GM18951 (cell line): ENCODE measurements around the gene MRAP2.
"Not testable (repeated sequence)": the region's sequence is repeated elsewhere in the genome, so short reads cannot be mapped to it uniquely, and the experiment has no call there.

Experiments used
- POLR2A ChIP-seq: IDR thresholded peaks from 4 replicates; pipeline ENCODE4 v1.6.1; 2011; ENCODE audit warnings: mild to moderate bottlenecking; ENCODE audit not compliant: insufficient read length, insufficient read depth; ENCODE audit errors: extremely low read depth
- in situ Hi-C: fragments of 300-500 bp; cut with MboI; formaldehyde crosslinking; loops from one replicate; pipeline ENCODE4 v1.12.0; 2022; ENCODE audit warnings: low sequenced_read_pairs, mixed read lengths, inconsistent platforms; ENCODE audit not compliant: unreplicated experiment

Gene MRAP2

DNA sequence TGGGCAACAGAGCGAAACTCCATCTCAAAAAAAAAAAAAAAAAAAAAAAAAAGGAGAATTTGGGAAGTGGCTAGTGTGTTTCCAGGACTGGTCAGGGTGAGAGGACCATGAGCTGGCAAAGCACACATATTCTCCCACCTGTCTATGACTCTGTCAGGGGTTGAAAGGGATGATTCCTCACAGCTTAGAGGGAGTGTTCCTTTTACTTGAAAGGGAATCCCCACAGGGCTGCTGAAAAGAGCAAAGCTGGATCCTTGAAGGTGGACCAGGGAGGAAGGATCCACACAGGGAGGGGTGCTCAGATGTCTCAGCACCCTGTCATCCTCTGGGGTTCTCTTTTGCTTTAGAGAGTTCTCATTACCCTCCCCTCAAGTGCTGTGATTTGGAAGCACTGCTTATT, 13.2 kb downstream of the MRAP2 start:
- no peak for TF ChIP-seq POLR2A
- in situ Hi-C loops, result no loop called here

- in situ Hi-C loops, result no loop called here
- TF ChIP-seq POLR2A, result no peak
Observed at GRCh38 chr6:84048588-84048987, 15.0 kb downstream of the MRAP2 start.

GRCh38 chr6:84050408-84050807, 16.8 kb downstream of the MRAP2 start:
- in situ Hi-C loops, result no loop called here
- no peak for TF ChIP-seq POLR2A

- no peak for TF ChIP-seq POLR2A
- in situ Hi-C loops, result no loop called here
Observed at GRCh38 chr6:84052204-84052882, 18.8 kb downstream of the MRAP2 start.

GRCh38 chr6:84052883-84053241, 19.3 kb downstream of the MRAP2 start:
- in situ Hi-C loops, result no loop called here
- TF ChIP-seq POLR2A, result no peak

GRCh38 chr6:84055647-84056046, 22.1 kb downstream of the MRAP2 start:
- no peak for TF ChIP-seq POLR2A

GRCh38 chr6:84057908-84058307, 24.3 kb downstream of the MRAP2 start:
- in situ Hi-C loops, result no loop called here
- TF ChIP-seq POLR2A, result no peak

More at GRCh38 chr6:84055647-84056046, 22.1 kb downstream of the MRAP2 start:
- in situ Hi-C loops, result no loop called here

- in situ Hi-C loops, result no loop called here
- TF ChIP-seq POLR2A, result no peak
Observed at GRCh38 chr6:84059082-84059481, 25.5 kb downstream of the MRAP2 start.

- in situ Hi-C loops, result no loop called here
- no peak for TF ChIP-seq POLR2A
Observed at GRCh38 chr6:84061174-84061573, 27.6 kb downstream of the MRAP2 start.

- TF ChIP-seq POLR2A, result no peak
- in situ Hi-C loops, result no loop called here
Observed at GRCh38 chr6:84061613-84062398, 28.2 kb downstream of the MRAP2 start.

- no peak for TF ChIP-seq POLR2A
- in situ Hi-C loops, result no loop called here
Observed at GRCh38 chr6:84062519-84063154, 29.1 kb downstream of the MRAP2 start.

DNA sequence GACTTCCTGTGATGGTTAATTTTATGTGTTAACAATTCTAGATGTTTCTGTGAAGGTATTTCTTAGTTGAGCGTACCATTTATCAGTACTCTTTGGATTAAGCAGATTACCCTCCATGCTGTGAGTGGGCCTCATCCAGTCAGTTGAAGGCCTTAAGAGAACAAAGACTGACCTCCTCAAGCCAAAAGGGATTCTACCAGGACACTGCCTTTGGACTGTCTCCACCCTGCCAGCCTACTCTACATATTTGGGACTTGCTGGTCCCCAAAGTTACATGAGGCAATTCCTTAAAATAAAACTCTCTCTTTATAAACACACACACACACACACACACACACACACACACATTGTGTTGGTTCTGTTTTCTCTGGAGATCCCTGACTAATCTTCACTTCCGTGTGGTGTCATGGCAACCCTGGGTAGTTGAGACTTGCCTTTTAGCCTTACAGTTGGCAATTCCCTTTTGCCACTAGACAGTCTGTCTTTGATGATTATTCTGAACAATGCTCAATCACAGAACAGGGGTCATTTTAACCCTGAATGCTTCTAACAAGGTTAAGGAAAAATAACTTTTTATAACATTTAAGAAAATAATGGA, 32.2 kb downstream of the MRAP2 start:
- TF ChIP-seq POLR2A, result no peak
- in situ Hi-C loops, result no loop called here

GRCh38 chr6:84066536-84066935, 33.0 kb downstream of the MRAP2 start:
- in situ Hi-C loops, result no loop called here
- TF ChIP-seq POLR2A, result no peak

- in situ Hi-C loops, result not testable (repeated sequence)
Observed at GRCh38 chr6:84068873-84069272, 35.3 kb downstream of the MRAP2 start.
